K562 (cell line): ENCODE data around the gene MTHFD2. TPM values are rescaled to one million over a fixed set of nuclear protein-coding genes. Genes with fewer than 3 reads are reported as not detected.

ENCODE experiments used
- CEBPB ChIP-seq: fragments of 450-650 bp; IDR thresholded peaks from 2 replicates; pipeline ENCODE4 v1.6.1; 2016; ENCODE audit warnings: missing genetic modification characterization, missing compliant biosample characterization
- CHD1 ChIP-seq: fragments of 200-600 bp; sonication (generic); IDR thresholded peaks from one replicate; pipeline ENCODE4 v1.6.1; 2012; ENCODE audit warnings: mild to moderate bottlenecking, moderate library complexity, low read length, inconsistent platforms
- CREB3L1 ChIP-seq: fragments of 450-650 bp; IDR thresholded peaks from 2 replicates; pipeline ENCODE4 v1.6.1; 2014; ENCODE audit warnings: low read depth, mild to moderate bottlenecking, moderate library complexity, borderline replicate concordance
- CTCF ChIP-seq, 3 experiments: IDR thresholded peaks in 2 of 3; conservative IDR thresholded peaks in 1 of 3; 2 replicates each; pipeline ENCODE4 v1.5.1; 2011 to 2012; ENCODE audit warnings: low read length in 3 of 3, mild to moderate bottlenecking in 3 of 3, control low read depth in 2 of 3, improper control_type of control experiment in 1 of 3, inconsistent platforms in 1 of 3, low read depth in 1 of 3, mixed read lengths in 1 of 3, moderate library complexity in 1 of 3; ENCODE audit not compliant: insufficient read depth in 2 of 3
- GTF2E2 ChIP-seq: fragments of 200-800 bp; sonication (Bioruptor generic); IDR thresholded peaks from 2 replicates; pipeline ENCODE4 v1.6.1; 2016; ENCODE audit warnings: missing genetic modification characterization, missing compliant biosample characterization
- HDAC1 ChIP-seq, 2 experiments: fragments of 450-650 bp; IDR thresholded peaks; 2 replicates each; pipeline ENCODE4 v1.6.1; 2016 to 2017; ENCODE audit warnings: inconsistent platforms in 1 of 2, mild to moderate bottlenecking in 1 of 2, moderate library complexity in 1 of 2
- HMGN3 ChIP-seq: IDR thresholded peaks from 2 replicates; pipeline ENCODE4 v1.6.1; 2011; ENCODE audit warnings: borderline replicate concordance, low read depth, mild to moderate bottlenecking, mixed read lengths, low read length; ENCODE audit not compliant: insufficient read length; ENCODE audit errors: extremely low read depth
- NFRKB ChIP-seq: fragments of 450-650 bp; IDR thresholded peaks from 2 replicates; pipeline ENCODE4 v1.6.1; 2016; ENCODE audit warnings: low read depth
- PHF8 ChIP-seq: fragments of 200-600 bp; sonication (generic); IDR thresholded peaks from 2 replicates; pipeline ENCODE4 v1.6.1; 2012; ENCODE audit warnings: mixed run types, mild to moderate bottlenecking, inconsistent platforms, low read length, moderate library complexity, borderline replicate concordance
- POLR2B ChIP-seq: fragments of 450-650 bp; IDR thresholded peaks from 2 replicates; pipeline ENCODE4 v1.6.1; 2018; ENCODE audit warnings: low read depth; ENCODE audit not compliant: partially characterized antibody
- RAD51 ChIP-seq: fragments of 450-650 bp; IDR thresholded peaks from 2 replicates; pipeline ENCODE4 v1.7.1; 2016; ENCODE audit warnings: low read depth, mild to moderate bottlenecking, borderline replicate concordance
- RBM22 ChIP-seq: fragments of 200-400 bp; formaldehyde crosslinking; IDR thresholded peaks from 2 replicates; pipeline ENCODE4 v1.6.1; 2018; ENCODE audit warnings: low read length, low read depth; ENCODE audit not compliant: poor library complexity, severe bottlenecking
- TAF1 ChIP-seq: IDR thresholded peaks from 2 replicates; pipeline ENCODE4 v1.6.1; 2011; ENCODE audit warnings: mild to moderate bottlenecking, low read length, moderate library complexity; ENCODE audit not compliant: insufficient read depth, control insufficient read depth, severe bottlenecking; ENCODE audit errors: extremely low read depth
- TAF15 ChIP-seq: fragments of 200-400 bp; formaldehyde crosslinking; IDR thresholded peaks from 2 replicates; pipeline ENCODE4 v1.6.1; 2017; ENCODE audit warnings: mild to moderate bottlenecking, low read depth, low read length, moderate library complexity
- WHSC1 ChIP-seq: IDR thresholded peaks from one replicate; pipeline ENCODE4 v1.6.1; 2012; ENCODE audit warnings: low read length, control low read depth, inconsistent platforms
- ZNF12 ChIP-seq: sonication (generic); formaldehyde crosslinking; IDR thresholded peaks from 2 replicates; pipeline ENCODE4 v1.4.0; 2020; ENCODE audit warnings: mild to moderate bottlenecking, missing genetic modification reagents
- ZNF23 ChIP-seq: fragments of 250-450 bp; sonication (Bioruptor Pico); IDR thresholded peaks from 2 replicates; pipeline ENCODE4 v1.4.0; 2020; ENCODE audit warnings: mild to moderate bottlenecking
- ZNF282 ChIP-seq: sonication (generic); formaldehyde crosslinking; IDR thresholded peaks from 2 replicates; pipeline ENCODE4 v1.8.1; 2023; ENCODE audit warnings: missing genetic modification reagents
- ZSCAN29 ChIP-seq: fragments of 450-650 bp; IDR thresholded peaks from 2 replicates; pipeline ENCODE4 v1.6.1; 2017
- polyA plus RNA-seq, 8 experiments: library from polyadenylated mRNA; depleted of rRNA in 4 of 8; stranded (reverse) in 5 of 8; unstranded in 3 of 8; fragments of >200 nt; fragmentation: Nextera tagmentation in 2 of 8; fragmentation: Illumina TruSeq in 1 of 8; extraction: Ambion mirVana in 2 of 8; extraction: Trizol in 1 of 8; gene quantifications; 2 replicates each; pipeline versions ENCODE4 v1.2.1 to v1.2.3, GENCODE V29; 2011 to 2014; ENCODE audit warnings: inconsistent platforms in 1 of 8, missing spikeins in 1 of 8
- total RNA-seq, 7 experiments: library from RNA; depleted of rRNA in 6 of 7; stranded (reverse); fragments of >200 nt in 6 of 7; fragmentation: Illumina TruSeq in 2 of 7; extraction: Trizol in 2 of 7; gene quantifications; 2 replicates each; pipeline versions ENCODE4 v1.2.1 to v1.2.3, GENCODE V29; 2011 to 2021; ENCODE audit warnings: low replicate concordance in 1 of 7
- TF ChIP-seq, protein P1 (sequence below), 2 experiments: fragments of 450-650 bp in 1 of 2; sonication (generic) in 1 of 2; formaldehyde crosslinking in 1 of 2; IDR thresholded peaks in 1 of 2; conservative IDR thresholded peaks in 1 of 2; 2 replicates each; pipeline versions ENCODE4 v1.6.1 to v1.8.1; 2016 to 2023; ENCODE audit warnings: mild to moderate bottlenecking in 2 of 2, moderate library complexity in 2 of 2, inconsistent platforms in 1 of 2, missing genetic modification reagents in 1 of 2
- TF ChIP-seq, protein P2 (sequence below): sonication (generic); formaldehyde crosslinking; IDR thresholded peaks from 2 replicates; pipeline ENCODE4 v1.4.0; 2020; ENCODE audit warnings: mild to moderate bottlenecking, missing genetic modification reagents

Gene MTHFD2
- total and polyA plus RNA-seq, 9 of the 15 experiments (the other 6 are each of a cell fraction or from before 2014, with no cell fraction given), result 113 to 520 (median 234) TPM

DNA sequence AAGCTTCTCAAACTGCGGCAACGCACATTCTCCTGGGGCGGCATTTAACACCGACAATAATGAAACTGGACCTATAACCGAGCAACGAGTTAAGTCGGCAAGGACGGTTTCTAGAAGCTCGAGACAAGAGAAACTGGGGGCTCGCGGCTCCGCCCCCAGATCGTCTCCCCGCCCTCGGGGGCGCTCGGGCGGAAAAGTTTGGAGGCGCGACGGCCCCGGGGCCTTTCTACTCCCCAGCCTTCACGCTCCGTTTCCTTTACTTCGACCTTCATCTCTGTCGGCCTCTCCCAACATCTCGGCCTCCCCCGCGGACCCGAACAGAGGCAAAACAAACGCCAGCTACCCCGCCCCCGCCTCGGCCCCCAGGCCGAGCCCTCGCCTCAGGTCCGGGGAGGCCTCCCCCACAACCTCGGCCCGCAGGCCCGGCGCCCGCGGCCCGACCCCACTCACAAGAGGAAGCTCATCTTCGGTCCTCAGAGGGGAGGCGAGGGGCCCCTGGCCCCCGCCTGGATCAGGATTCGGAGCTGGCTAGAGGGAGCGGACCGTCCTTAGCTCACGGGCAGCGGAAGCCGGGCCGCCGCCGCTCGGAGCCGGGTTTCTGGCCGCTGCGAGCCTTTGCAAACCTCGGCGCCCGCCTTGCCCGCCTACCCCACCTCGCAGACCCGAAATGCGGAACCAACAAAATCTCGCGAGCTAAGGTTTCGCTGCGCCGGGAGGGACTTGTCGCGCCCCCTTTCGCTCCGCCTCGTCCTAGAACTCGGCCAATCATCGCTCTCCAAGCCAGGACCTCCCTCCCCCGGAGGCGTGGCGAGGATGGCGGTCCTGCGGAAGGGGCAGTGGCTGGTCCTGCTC lies 20.0 kb upstream of the MTHFD2 start, which contains the start of gene MOB1A (continued):
- TF ChIP-seq, protein P1, sequence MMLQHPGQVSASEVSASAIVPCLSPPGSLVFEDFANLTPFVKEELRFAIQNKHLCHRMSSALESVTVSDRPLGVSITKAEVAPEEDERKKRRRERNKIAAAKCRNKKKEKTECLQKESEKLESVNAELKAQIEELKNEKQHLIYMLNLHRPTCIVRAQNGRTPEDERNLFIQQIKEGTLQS (IDR thresholded peaks at IDR 0.05), result no peak
- TF ChIP-seq, protein P1 (CRISPR knock-in tag; conservative IDR thresholded peaks at IDR 0.05), result no peak
- TF ChIP-seq ZSCAN29 (peak; percentile 57; the same call in 1 of the 2 replicates), NFRKB (no peak), TAF15 (no peak), CHD1 (no peak), ZNF282 (CRISPR knock-in tag) (no peak), ZNF12 (CRISPR knock-in tag) (no peak), CREB3L1 (peak; percentile 78), RBM22 (peak; percentile 49), POLR2B (peak; percentile 84), TAF1 (peak; percentile 81), CTCF (IDR thresholded peaks at IDR 0.05 in 2 of 3, conservative IDR thresholded peaks at IDR 0.05 in 1 of 3; ENCODE audit: insufficient read depth in 2 of 3, low read depth in 1 of 3, low read length in 3 of 3) (peak in 1 of 3 experiments; percentile 19; a peak in 1 of 6 replicates), ZNF23 (CRISPR knock-in tag) (no peak), WHSC1 (no peak), RAD51 (no peak), GTF2E2 (peak; percentile 87), HDAC1 (IDR thresholded peaks at IDR 0.05) (peak in 1 of 2 experiments; percentile 58; a peak in 2 of 4 replicates), PHF8 (peak; percentile 96), CEBPB (tag) (no peak), HMGN3 (peak; percentile 79)
- TF ChIP-seq, protein P2, sequence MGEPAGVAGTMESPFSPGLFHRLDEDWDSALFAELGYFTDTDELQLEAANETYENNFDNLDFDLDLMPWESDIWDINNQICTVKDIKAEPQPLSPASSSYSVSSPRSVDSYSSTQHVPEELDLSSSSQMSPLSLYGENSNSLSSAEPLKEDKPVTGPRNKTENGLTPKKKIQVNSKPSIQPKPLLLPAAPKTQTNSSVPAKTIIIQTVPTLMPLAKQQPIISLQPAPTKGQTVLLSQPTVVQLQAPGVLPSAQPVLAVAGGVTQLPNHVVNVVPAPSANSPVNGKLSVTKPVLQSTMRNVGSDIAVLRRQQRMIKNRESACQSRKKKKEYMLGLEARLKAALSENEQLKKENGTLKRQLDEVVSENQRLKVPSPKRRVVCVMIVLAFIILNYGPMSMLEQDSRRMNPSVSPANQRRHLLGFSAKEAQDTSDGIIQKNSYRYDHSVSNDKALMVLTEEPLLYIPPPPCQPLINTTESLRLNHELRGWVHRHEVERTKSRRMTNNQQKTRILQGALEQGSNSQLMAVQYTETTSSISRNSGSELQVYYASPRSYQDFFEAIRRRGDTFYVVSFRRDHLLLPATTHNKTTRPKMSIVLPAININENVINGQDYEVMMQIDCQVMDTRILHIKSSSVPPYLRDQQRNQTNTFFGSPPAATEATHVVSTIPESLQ (CRISPR knock-in tag), result peak; percentile 77; the same call in 1 of the 2 replicates
